ENCODE results near the gene IRF9.

The IRF9 gene, protein sequence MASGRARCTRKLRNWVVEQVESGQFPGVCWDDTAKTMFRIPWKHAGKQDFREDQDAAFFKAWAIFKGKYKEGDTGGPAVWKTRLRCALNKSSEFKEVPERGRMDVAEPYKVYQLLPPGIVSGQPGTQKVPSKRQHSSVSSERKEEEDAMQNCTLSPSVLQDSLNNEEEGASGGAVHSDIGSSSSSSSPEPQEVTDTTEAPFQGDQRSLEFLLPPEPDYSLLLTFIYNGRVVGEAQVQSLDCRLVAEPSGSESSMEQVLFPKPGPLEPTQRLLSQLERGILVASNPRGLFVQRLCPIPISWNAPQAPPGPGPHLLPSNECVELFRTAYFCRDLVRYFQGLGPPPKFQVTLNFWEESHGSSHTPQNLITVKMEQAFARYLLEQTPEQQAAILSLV

DNA sequence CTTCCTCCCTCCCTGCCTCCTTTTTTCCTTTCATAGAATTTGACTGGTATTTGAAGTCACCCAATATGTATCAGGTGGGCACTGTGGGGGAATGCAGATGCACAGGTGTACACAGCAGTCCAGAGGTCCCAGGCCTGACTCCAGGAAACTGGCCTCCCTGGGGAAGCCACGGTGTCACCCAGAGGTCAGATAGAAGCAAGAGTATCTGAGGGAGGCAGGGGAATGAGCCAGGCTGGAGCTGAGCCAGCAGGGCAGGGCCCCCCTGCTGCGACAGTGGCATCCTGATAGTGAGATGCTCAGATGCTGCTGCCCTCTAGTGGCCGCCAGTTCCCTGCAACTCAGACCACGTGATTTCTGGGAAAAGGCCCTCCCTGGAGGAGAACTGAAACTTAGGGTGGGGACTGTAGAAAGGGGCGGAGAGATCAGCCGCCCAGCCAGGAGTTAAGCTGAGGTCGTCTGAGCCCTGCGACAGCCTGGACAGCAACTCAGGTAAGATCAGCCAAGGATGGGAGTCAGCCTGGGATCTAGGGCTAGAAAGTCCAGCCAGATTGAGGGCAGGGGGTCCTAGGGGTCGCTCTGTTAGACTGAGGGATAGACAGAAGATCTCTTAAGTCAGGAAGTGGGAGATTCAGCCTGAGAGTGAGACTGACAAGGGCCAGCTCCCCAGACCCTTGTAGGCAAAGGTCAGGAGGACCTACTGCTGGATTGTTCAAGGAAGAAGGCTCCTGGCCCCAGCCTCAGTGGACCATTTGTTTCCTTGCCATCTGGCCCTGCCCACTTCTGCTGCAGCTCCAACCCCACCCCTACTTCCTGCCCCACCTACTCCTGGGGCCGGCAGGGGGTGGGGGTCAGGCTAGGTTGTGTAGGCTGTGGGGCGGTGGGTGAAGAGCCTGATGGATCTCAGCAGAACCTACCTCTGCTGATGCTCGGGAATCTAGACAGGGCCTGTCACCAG lies at the start of gene IRF9:
Gene IRF9, plus strand, starts transcription at position 416 of the 955 bp plus-strand sequence. CDS start 880 bp downstream, outside the sequence.
- ATAC-seq (peak; percentile 85), DNase-seq (peak; percentile 98)
- Mint-ChIP-seq H3K4me1 (peaks cover 43% of the 10 kb centered on the region), H3K4me3 (peak within 1 kb of the TSS; percentile 97), H3K27ac (peak within 1 kb of the TSS; percentile 100), H3K36me3 (ENCODE audit: low read depth) (peaks cover 62% of the 10 kb centered on the region), H3K9me3 (no peaks in the 10 kb centered on the region), H3K27me3 (peaks cover 2% of the 10 kb centered on the region)

DNA sequence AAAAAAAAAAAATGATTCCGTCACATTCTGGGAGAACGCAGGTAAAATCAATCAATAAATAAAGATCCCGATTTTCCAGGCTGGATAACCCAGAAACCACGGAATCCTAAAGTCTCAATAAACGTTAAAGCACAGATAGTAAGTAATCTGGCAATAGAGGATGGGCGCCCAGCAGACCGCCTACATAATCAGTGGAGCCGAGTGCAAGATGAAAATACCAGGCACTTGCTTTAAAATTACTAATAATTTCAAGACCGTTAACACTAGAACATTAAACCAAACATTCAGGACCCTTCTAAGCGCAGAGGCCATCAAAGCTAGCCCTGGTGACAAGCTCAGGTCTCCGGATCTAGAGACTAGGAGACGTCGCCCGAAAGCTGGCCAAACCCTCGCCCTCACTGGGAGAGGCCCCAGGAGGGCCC lies 47.7 kb upstream of the IRF9 start:
- Mint-ChIP-seq H3K27me3 (peaks cover 2% of the 10 kb centered on the region), H3K27ac (peak overlapping the region; percentile 99), H3K36me3 (ENCODE audit: low read depth) (peaks cover 14% of the 10 kb centered on the region), H3K9me3 (no peaks in the 10 kb centered on the region), H3K4me3 (peak overlapping the region; percentile 96), H3K4me1 (peaks cover 37% of the 10 kb centered on the region)
- no peak for DNase-seq
- no peak for ATAC-seq

DNA sequence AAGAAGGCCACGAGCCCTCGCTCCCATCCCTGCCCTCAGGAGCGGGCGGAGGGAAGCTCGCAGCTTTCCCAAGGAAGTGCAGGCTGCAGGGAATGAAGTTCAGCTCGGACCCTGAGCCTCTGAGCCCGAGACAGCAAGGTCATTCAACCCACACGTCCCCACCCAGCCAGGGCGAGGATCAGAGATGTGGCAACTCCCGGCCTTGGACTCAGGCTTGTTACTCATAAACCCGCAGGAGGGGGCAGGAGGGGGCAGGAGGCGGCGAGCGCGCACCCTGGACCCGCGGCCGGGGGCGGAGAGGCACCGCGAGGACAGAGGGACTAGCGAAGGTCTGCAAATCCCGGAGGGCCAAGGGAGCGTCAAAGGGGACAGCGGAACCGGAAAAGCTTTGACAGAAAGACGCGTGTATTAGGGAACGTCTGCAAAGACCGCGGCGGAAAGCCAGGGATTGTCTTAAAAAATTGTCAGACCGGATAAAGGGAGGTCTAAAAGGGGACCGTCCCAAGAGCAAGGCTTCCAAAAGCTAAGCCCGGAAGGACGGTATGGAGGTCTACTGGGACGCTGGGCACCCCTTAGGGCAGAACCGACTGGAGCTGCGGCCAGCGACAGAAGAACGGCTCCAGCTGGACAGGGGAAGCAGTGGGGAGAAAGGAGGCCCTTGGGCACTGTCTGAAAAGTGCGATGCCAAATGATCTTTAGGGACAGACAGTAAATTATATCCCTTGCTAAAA lies 47.1 kb upstream of the IRF9 start:
- Mint-ChIP-seq H3K36me3 (ENCODE audit: low read depth) (peaks cover 18% of the 10 kb centered on the region), H3K27me3 (peaks cover 2% of the 10 kb centered on the region), H3K9me3 (no peaks in the 10 kb centered on the region), H3K27ac (peak overlapping the region; percentile 99), H3K4me1 (peaks cover 31% of the 10 kb centered on the region), H3K4me3 (peak overlapping the region; percentile 96)
- ATAC-seq, result peak; percentile 53
- peak; percentile 84 for DNase-seq

DNA sequence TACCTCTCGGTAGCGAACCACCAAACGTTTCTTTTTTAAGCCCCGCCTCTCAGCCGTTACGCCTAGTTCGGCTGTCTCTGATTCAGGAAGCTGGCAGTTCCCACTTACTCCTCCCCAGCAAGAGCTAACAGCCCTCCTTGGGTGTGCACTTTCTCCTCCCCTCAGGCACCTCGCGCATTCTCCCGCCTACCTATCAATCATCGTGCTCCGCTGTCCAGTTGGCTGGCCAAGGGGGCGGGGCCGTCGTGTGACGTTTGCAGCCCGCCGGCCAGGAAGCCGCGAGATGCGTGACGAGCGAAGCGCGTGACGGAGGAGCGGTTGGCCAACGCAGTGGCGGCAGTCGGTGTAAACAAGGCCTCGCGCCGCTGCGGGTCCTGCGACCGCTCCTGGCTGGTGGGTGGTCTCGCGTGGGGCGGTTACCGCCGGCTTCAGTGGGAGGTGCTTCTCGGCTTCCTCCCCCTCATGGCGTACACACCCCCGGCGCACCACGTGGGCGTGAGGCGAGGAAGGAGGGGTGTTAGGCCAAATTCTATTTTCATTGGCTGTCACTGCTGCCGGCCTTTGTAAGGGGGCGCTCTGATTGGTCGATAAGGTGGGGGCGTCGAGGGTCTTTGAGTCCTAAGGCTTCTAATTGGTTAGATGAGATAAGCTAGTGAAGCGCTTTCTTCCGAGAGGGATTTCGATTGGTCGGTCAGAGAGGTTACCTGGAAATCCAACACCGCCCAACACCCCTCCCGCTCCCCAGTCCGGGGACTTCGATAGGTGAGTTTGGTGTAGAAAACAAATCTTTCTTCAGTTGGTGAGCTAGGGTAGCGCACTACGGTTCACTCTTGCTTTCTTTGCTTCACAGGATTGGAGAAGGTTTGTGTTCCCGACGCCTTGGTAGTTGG lies 46.3 kb upstream of the IRF9 start, which contains the start of the genes DCAF11 and NRL:
Gene DCAF11, plus strand, starts transcription at position 246 of the 890 bp plus-strand sequence. CDS start 818 bp downstream, outside the sequence.
Gene NRL, minus strand, starts transcription at position 418 of the 890 bp plus-strand sequence. CDS start 32,101 bp downstream, outside the sequence.
- DNase-seq (peak; percentile 97), ATAC-seq (peak; percentile 92)
- H3K27me3 Mint-ChIP-seq, result peaks cover 2% of the 10 kb centered on the region
- H3K4me3 Mint-ChIP-seq, result peak within 1 kb of the TSS; percentile 96
- peaks cover 22% of the 10 kb centered on the region for H3K36me3 Mint-ChIP-seq (ENCODE audit: low read depth)
- peaks cover 23% of the 10 kb centered on the region for H3K4me1 Mint-ChIP-seq
- no peaks in the 10 kb centered on the region for H3K9me3 Mint-ChIP-seq
- peak within 1 kb of the TSS; percentile 99 for H3K27ac Mint-ChIP-seq

DNA sequence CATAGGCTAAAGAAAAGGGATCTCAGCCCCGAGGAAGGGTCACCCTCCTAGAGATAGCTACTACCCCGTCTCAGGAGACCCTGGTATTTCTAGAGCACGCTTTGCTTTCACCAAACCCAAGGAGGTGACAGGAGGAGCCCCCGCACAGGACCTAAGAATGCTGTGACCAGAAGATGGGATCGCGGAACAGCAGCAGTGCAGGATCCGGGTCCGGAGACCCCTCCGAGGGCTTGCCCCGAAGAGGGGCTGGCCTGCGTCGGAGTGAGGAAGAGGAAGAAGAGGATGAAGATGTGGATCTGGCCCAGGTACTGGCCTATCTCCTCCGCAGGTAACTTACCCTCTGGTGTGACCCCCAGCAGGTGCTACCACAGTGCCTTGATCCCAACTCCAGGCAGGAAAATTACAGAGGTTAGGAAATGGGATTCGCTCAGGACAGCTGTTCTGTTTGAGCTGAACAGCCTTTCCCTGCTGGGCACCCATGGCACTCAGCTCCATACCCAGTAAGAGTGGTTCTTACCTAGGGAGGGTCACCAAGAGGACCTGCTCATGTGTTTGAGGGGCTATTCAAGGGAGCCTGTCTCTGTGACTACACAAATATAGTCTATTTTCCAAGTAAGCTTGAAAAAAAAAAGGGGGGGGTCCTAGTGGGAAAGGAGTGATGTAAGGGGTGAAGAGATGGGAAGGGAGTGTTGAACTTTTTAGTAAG lies 45.5 kb upstream of the IRF9 start:
- no peak for ATAC-seq
- peak overlapping the region; percentile 99 for H3K27ac Mint-ChIP-seq
- peaks cover 2% of the 10 kb centered on the region for H3K27me3 Mint-ChIP-seq
- no peaks in the 10 kb centered on the region for H3K9me3 Mint-ChIP-seq
- no peak for DNase-seq
- H3K36me3 Mint-ChIP-seq (ENCODE audit: low read depth), result peaks cover 24% of the 10 kb centered on the region
- peaks cover 23% of the 10 kb centered on the region for H3K4me1 Mint-ChIP-seq
- H3K4me3 Mint-ChIP-seq, result peak overlapping the region; percentile 96

DNA sequence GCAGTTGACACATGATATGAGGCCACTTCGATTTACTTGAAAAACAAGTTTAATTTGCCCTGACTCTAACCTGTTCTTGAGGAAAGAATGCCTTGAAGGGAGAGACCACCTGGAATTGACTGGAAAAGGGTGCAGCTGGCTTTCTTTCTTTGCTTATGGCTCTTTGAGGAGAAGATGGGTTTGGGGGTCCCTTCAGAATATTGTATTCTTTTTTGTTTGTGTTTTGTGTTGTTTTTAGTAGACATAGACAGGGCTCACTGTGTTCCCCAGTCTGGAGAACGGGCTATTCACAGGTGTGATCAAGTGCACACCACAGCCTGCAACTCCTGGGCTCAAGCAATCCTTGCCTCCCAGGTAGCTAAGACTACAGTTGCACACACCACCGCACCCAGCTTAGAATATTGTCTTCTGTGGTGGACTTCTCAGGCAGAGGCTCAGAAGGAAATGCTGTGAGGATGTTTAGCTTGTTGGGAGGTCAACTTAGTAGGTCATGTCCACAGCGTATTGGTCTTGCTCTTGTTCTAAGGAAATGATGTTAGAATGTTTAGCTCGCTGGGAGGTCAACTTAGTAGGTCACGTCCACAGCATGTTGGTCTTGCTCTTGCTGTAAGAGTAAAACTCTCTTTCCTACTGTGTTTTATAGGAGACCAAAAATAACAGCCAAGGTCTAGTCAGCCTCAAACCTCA lies 44.8 kb upstream of the IRF9 start:
- no peaks in the 10 kb centered on the region for H3K9me3 Mint-ChIP-seq
- H3K36me3 Mint-ChIP-seq (ENCODE audit: low read depth), result peaks cover 26% of the 10 kb centered on the region
- H3K4me1 Mint-ChIP-seq, result peaks cover 23% of the 10 kb centered on the region
- no peak for ATAC-seq
- peaks cover 2% of the 10 kb centered on the region for H3K27me3 Mint-ChIP-seq
- DNase-seq, result no peak
- peak overlapping the region; percentile 96 for H3K4me3 Mint-ChIP-seq
- H3K27ac Mint-ChIP-seq, result no peak overlapping the region

DNA sequence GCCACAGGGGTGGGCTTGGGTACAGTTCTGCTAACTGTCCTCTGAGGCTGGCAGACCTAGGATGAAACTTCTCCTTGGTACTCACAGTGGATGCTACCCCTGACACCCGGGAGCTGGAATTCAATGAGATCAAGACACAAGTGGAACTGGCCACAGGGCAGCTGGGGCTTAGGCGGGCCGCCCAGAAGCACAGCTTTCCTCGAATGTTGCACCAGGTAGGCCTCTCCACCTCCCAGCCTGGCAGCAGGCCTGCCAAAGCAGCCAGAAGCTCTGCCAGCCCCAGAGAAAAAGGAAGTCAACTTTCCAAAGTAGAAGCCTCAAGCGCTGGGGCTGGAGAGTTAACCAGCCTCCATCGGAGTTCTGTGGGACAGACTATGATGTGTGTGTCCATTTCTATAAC lies 43.9 kb upstream of the IRF9 start:
- ATAC-seq (no peak), DNase-seq (no peak)
- H3K27ac Mint-ChIP-seq, result no peak overlapping the region
- peaks cover 2% of the 10 kb centered on the region for H3K27me3 Mint-ChIP-seq
- no peak overlapping the region for H3K4me3 Mint-ChIP-seq
- H3K4me1 Mint-ChIP-seq, result peaks cover 23% of the 10 kb centered on the region
- peaks cover 30% of the 10 kb centered on the region for H3K36me3 Mint-ChIP-seq (ENCODE audit: low read depth)
- no peaks in the 10 kb centered on the region for H3K9me3 Mint-ChIP-seq

DNA sequence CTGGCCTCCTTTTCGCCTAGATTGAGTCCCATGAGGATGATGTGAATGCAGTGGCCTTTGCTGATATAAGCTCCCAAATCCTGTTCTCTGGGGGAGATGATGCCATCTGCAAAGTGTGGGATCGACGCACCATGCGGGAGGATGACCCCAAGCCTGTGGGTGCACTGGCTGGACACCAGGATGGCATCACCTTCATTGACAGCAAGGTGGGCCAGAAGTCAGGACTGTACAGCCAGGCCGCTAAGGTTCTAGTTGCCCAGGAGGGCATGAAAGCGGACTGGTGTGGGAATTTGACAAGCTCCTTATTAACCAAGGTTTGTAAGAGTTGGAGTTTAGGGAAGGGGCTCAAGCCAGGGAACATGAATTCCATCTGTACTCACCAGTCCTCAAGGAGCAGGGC lies 41.4 kb upstream of the IRF9 start:
- Mint-ChIP-seq H3K36me3 (ENCODE audit: low read depth) (peaks cover 41% of the 10 kb centered on the region), H3K27me3 (peaks cover 2% of the 10 kb centered on the region), H3K27ac (no peak overlapping the region), H3K9me3 (no peaks in the 10 kb centered on the region), H3K4me3 (no peak overlapping the region), H3K4me1 (peaks cover 24% of the 10 kb centered on the region)
- no peak for ATAC-seq
- DNase-seq, result no peak

DNA sequence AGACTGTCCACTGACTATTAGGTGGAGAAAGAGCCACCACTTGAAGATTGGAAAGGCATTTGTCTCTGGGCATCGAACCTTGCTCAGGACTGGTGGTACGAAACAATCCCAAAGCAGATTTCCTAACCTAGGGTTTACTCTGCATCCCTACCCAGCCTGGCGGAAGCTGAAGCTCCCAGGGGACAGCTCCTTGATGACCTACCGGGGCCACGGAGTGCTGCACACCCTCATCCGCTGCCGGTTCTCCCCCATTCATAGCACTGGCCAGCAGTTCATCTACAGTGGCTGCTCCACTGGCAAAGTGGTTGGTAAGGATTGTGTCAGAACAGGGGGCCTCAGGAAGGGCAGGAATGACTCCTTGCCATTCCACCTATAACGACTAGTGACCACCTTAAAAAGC lies 39.9 kb upstream of the IRF9 start:
- Mint-ChIP-seq H3K9me3 (no peaks in the 10 kb centered on the region), H3K4me3 (no peak overlapping the region), H3K27me3 (no peaks in the 10 kb centered on the region), H3K36me3 (ENCODE audit: low read depth) (peaks cover 38% of the 10 kb centered on the region), H3K4me1 (peaks cover 11% of the 10 kb centered on the region), H3K27ac (no peak overlapping the region)
- no peak for DNase-seq
- no peak for ATAC-seq

DNA sequence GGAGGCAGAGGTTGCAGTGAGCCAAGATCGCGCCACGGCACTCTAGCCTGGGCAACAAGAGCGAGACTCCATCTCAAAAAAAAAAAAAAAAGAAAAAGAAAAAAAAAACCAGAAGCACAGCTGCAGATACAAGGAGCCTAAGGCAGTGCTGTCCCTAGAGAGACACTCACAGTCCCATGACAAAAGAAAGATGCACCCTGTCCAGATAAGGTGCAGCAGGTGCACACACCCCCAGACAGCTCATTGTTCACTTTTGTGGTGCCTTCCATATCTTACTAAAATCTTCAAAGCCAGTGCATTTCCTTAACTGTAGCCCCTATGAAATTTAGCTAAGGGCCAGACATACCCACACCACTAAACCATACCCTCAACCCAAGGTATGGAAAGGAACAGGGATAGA lies 38.6 kb upstream of the IRF9 start:
- no peak overlapping the region for H3K27ac Mint-ChIP-seq
- DNase-seq (no peak), ATAC-seq (no peak)
- H3K27me3 Mint-ChIP-seq, result no peaks in the 10 kb centered on the region
- no peak overlapping the region for H3K4me3 Mint-ChIP-seq
- peaks cover 6% of the 10 kb centered on the region for H3K4me1 Mint-ChIP-seq
- H3K9me3 Mint-ChIP-seq, result no peaks in the 10 kb centered on the region
- peaks cover 35% of the 10 kb centered on the region for H3K36me3 Mint-ChIP-seq (ENCODE audit: low read depth)

DNA sequence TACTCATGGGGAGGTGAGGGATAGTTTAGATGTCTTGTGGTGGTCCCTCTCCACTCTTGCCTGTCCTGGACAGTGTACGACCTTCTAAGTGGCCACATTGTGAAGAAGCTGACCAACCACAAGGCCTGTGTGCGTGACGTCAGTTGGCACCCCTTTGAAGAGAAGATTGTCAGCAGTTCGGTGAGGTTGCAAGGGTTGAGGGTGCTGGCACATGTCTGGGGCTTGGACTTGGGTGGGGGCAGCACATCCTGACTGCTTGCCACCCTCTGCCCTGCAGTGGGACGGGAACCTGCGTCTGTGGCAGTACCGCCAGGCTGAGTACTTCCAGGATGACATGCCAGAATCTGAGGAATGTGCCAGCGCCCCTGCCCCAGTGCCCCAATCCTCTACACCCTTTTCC lies 38.2 kb upstream of the IRF9 start:
- Mint-ChIP-seq H3K4me3 (no peak overlapping the region), H3K27me3 (no peaks in the 10 kb centered on the region), H3K27ac (no peak overlapping the region), H3K9me3 (no peaks in the 10 kb centered on the region), H3K36me3 (ENCODE audit: low read depth) (peaks cover 31% of the 10 kb centered on the region), H3K4me1 (peaks cover 8% of the 10 kb centered on the region)
- DNase-seq (no peak), ATAC-seq (no peak)

Measured in activated naive CD8-positive, alpha-beta T cell treated with anti-CD3 and anti-CD28 coated beads, Interleukin-2, amount 50 U/mL, for 24 hours (primary cell).